PC-9 (cell line): ENCODE data around the gene ADGB. TPM values are rescaled to one million over a fixed set of nuclear protein-coding genes. Genes with fewer than 3 reads are reported as not detected.

Source experiments
- BruUV-seq: library from RNA; stranded (reverse); fragments of 400-500 nt; replicated peaks from 2 replicates; lab custom pipeline; 2021; lab: Mats Ljungman, UMichigan
- CTCF ChIA-PET: fragments of 300-600 bp; sonication (Branson Sonifier 250); formaldehyde crosslinking; loops from one replicate; lab custom pipeline; 2022; ENCODE audit warnings: antibody characterized with exemption; lab: Charles Lee
- POLR2A ChIA-PET: fragments of 300-600 bp; sonication (Branson Sonifier 250); formaldehyde crosslinking; loops from one replicate; lab custom pipeline; 2022; ENCODE audit warnings: antibody characterized with exemption; ENCODE audit not compliant: unreplicated experiment; lab: Charles Lee
- DNase-seq, 2 experiments: peaks; one replicate each; pipeline versions ENCODE4 v3.0.0 to v3.0.0-alpha.2; 2015 to 2022; ENCODE audit warnings: mixed read lengths in 1 of 2
- H2AFZ ChIP-seq: fragments of 200-600 bp; sonication (generic); 2 replicates; pipeline ENCODE4 v1.8.1; 2017; ENCODE audit warnings: antibody characterized with exemption
- H3F3A ChIP-seq: fragments of 200-600 bp; sonication (generic); 2 replicates; pipeline ENCODE4 v1.8.1; 2017; ENCODE audit warnings: antibody characterized with exemption, mild to moderate bottlenecking, low read depth; ENCODE audit not compliant: insufficient read depth
- H3K27ac ChIP-seq: fragments of 200-600 bp; sonication (generic); 2 replicates; pipeline ENCODE4 v1.6.1; 2016; ENCODE audit warnings: mixed run types
- H3K27me3 ChIP-seq: fragments of 200-600 bp; sonication (generic); 2 replicates; pipeline ENCODE4 v1.6.1; 2016; ENCODE audit warnings: low read depth, mixed run types; ENCODE audit not compliant: insufficient read depth
- H3K36me3 ChIP-seq: fragments of 200-600 bp; sonication (generic); 2 replicates; pipeline ENCODE4 v1.6.1; 2016; ENCODE audit warnings: low read depth, mixed run types
- H3K4me1 ChIP-seq: fragments of 200-600 bp; sonication (generic); replicated peaks from 2 replicates; pipeline ENCODE4 v1.6.1; 2016; ENCODE audit warnings: mixed run types; ENCODE audit not compliant: insufficient read depth
- H3K4me2 ChIP-seq: fragments of 200-600 bp; sonication (generic); 2 replicates; pipeline ENCODE4 v1.6.1; 2017; ENCODE audit warnings: mixed run types
- H3K4me3 ChIP-seq: fragments of 200-600 bp; sonication (generic); 2 replicates; pipeline ENCODE4 v1.6.1; 2016; ENCODE audit warnings: mixed run types
- H3K79me2 ChIP-seq: fragments of 200-600 bp; sonication (generic); 2 replicates; pipeline ENCODE4 v1.6.1; 2017; ENCODE audit warnings: low read depth, mixed run types
- H3K9me2 ChIP-seq: fragments of 200-600 bp; sonication (generic); 2 replicates; pipeline ENCODE4 v1.8.1; 2017; ENCODE audit warnings: mild to moderate bottlenecking; ENCODE audit not compliant: insufficient read depth
- H3K9me3 ChIP-seq: fragments of 200-600 bp; sonication (generic); 2 replicates; pipeline ENCODE4 v1.8.1; 2016; ENCODE audit warnings: low read depth; ENCODE audit not compliant: insufficient read depth
- H4K20me1 ChIP-seq: fragments of 200-600 bp; sonication (generic); 2 replicates; pipeline ENCODE4 v1.8.1; 2017; ENCODE audit not compliant: insufficient read depth
- CTCF ChIP-seq: fragments of 200-600 bp; sonication (generic); conservative IDR thresholded peaks from 2 replicates; pipeline ENCODE4 v1.6.1; 2017; ENCODE audit warnings: mixed run types, antibody characterized with exemption, mild to moderate bottlenecking, moderate library complexity
- EZH2 ChIP-seq: fragments of 200-600 bp; sonication (generic); IDR thresholded peaks from 2 replicates; pipeline ENCODE4 v1.8.0; 2017; ENCODE audit warnings: antibody characterized with exemption, low read depth
- intact Hi-C: fragments of 100-400 bp; cut with micrococcal nuclease; formaldehyde crosslinking; loops from one replicate; pipeline ENCODE4 v1.10.0; 2022; ENCODE audit not compliant: unreplicated experiment
- total RNA-seq: library from RNA; stranded (reverse); gene quantifications from 2 replicates; pipeline ENCODE4 v1.2.3, GENCODE V29; 2021

Gene ADGB
- total RNA-seq, 1 experiment from 2014 or later, result not detected

DNA sequence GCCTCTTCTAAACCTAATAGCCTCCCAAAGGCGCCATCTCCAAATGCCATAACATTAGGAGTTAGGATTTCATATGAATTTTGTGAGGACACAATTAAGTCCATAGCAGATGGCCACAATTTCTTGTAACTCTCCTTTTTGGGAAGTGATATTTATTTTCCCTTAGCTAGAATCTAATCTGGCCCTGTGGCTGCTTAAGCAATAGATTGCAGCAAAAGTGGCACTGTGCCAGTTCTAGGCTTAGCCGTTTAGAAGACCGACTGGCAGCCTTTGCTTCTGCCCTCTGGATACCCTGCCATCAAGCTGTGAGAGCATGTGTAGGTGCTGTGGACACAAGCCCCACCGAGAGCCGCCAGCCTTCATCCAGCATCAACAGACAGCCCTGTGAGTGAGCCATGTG, 15.9 kb upstream of the ADGB start:
- no peak overlapping the region for H3K4me3 ChIP-seq
- no peaks in the 10 kb centered on the region for H3K79me2 ChIP-seq
- no peaks in the 10 kb centered on the region for H3F3A ChIP-seq
- TF ChIP-seq CTCF, result no peak
- TF ChIP-seq EZH2, result no peak
- intact Hi-C loops, result no loop called here
- H3K36me3 ChIP-seq, result no peaks in the 10 kb centered on the region
- no peaks in the 10 kb centered on the region for H3K9me2 ChIP-seq
- no peak overlapping the region for H3K4me2 ChIP-seq
- no TSS peak for BruUV-seq
- H3K4me1 ChIP-seq, result no peaks in the 10 kb centered on the region
- ChIA-PET CTCF (no interaction called here), POLR2A (interaction anchor here (0.6 kb wide), 1 partner anchor 618 kb away, joined by 3 read pairs; no protein-coding TSS in a partner anchor)
- H2AFZ ChIP-seq, result no peak overlapping the region
- H4K20me1 ChIP-seq, result no peaks in the 10 kb centered on the region
- 0 out of 2 replicates have a peak, but pooled peaks cover 1% of the 10 kb centered on the region for H3K9me3 ChIP-seq
- H3K27me3 ChIP-seq, result no peaks in the 10 kb centered on the region
- DNase-seq, result no peak
- H3K27ac ChIP-seq, result no peak overlapping the region

- DNase-seq, result no peak
- ChIA-PET CTCF (no interaction called here), POLR2A (interaction anchor here (0.7 kb wide), 1 partner anchor 37 kb away, joined by 7 read pairs; no protein-coding TSS in a partner anchor)
Measured at GRCh38 chr6:146583966-146584365, 14.8 kb upstream of the ADGB start.

DNA sequence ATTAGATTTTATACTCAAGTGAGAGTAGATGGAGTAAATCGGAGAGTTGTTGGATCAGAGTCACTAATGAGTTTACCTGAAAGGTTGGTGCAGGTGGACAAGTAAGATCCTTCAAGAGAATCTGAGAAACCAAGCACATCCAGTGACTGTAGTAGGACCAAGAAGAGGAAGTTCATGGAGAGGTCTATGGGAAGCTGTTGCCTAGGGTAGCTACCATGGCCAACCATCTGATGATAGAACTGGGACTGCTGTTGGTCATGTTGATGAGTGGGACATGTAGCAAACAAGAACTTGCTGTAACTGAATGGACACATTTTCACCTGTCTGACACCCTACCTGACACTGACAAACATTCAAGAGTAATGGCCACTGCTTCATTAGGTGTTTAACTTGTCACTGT, 11.3 kb upstream of the ADGB start:
- CTCF ChIA-PET, result no interaction called here

More at GRCh38 chr6:146583966-146584365, 14.8 kb upstream of the ADGB start:
- no peak overlapping the region for H3K4me2 ChIP-seq
- H3K9me2 ChIP-seq, result no peaks in the 10 kb centered on the region
- no peaks in the 10 kb centered on the region for H3K79me2 ChIP-seq
- TF ChIP-seq CTCF (no peak), EZH2 (no peak)
- intact Hi-C loops, result no loop called here
- no TSS peak for BruUV-seq
- no peak overlapping the region for H2AFZ ChIP-seq
- no peaks in the 10 kb centered on the region for H3K4me1 ChIP-seq
- H3K9me3 ChIP-seq, result 0 out of 2 replicates have a peak, but pooled peaks cover 5% of the 10 kb centered on the region
- no peaks in the 10 kb centered on the region for H3K36me3 ChIP-seq
- H4K20me1 ChIP-seq, result no peaks in the 10 kb centered on the region
- H3K27ac ChIP-seq, result no peak overlapping the region
- no peaks in the 10 kb centered on the region for H3F3A ChIP-seq
- H3K4me3 ChIP-seq, result no peak overlapping the region
- H3K27me3 ChIP-seq, result no peaks in the 10 kb centered on the region

More for the DNA sequence above, 11.3 kb upstream of the ADGB start:
- DNase-seq, result no peak
- no peak overlapping the region for H3K27ac ChIP-seq
- no peaks in the 10 kb centered on the region for H3K4me1 ChIP-seq
- intact Hi-C loops, result no loop called here
- H4K20me1 ChIP-seq, result no peaks in the 10 kb centered on the region
- POLR2A ChIA-PET, result no interaction called here
- H3K4me2 ChIP-seq, result no peak overlapping the region
- H3F3A ChIP-seq, result no peaks in the 10 kb centered on the region
- no peak for TF ChIP-seq CTCF
- no peak for TF ChIP-seq EZH2
- H3K9me3 ChIP-seq, result 0 out of 2 replicates have a peak, but pooled peaks cover 5% of the 10 kb centered on the region
- H3K36me3 ChIP-seq, result no peaks in the 10 kb centered on the region
- no peak overlapping the region for H3K4me3 ChIP-seq
- no peaks in the 10 kb centered on the region for H3K9me2 ChIP-seq
- no peak overlapping the region for H2AFZ ChIP-seq
- no peaks in the 10 kb centered on the region for H3K79me2 ChIP-seq
- H3K27me3 ChIP-seq, result no peaks in the 10 kb centered on the region
- no TSS peak for BruUV-seq
